Stomach smooth muscle (tissue), 2 donors: ENCODE results near the gene PPP1R37.

ENCODE experiments used
- H3K27ac ChIP-seq: one replicate; pipeline ENCODE4 v1.7.0; 2013; ENCODE audit warnings: mild to moderate bottlenecking, low read length, inconsistent platforms
- H3K27me3 ChIP-seq, 2 donors: one replicate each; pipeline ENCODE4 v1.7.0; 2013; ENCODE audit warnings: low read length in 2 of 2; ENCODE audit not compliant: insufficient read depth in 2 of 2, control insufficient read depth in 1 of 2
- H3K36me3 ChIP-seq, 2 donors: one replicate each; pipeline ENCODE4 v1.7.0; 2013; ENCODE audit warnings: low read length in 2 of 2; ENCODE audit not compliant: control insufficient read depth in 2 of 2, insufficient read depth in 2 of 2
- H3K4me1 ChIP-seq: one replicate; pipeline ENCODE4 v1.7.0; 2013; ENCODE audit warnings: low read length; ENCODE audit not compliant: control insufficient read depth, insufficient read depth
- H3K4me3 ChIP-seq, 2 donors: one replicate each; pipeline ENCODE4 v1.7.0; 2013; ENCODE audit warnings: low read length in 2 of 2
- H3K9ac ChIP-seq, 2 donors: one replicate each; pipeline ENCODE4 v1.7.0; 2013; ENCODE audit warnings: low read length in 2 of 2, mild to moderate bottlenecking in 1 of 2
- H3K9me3 ChIP-seq, 2 donors: one replicate each; pipeline ENCODE4 v1.7.0; 2013; ENCODE audit warnings: low read length in 2 of 2; ENCODE audit not compliant: control insufficient read depth in 2 of 2
- donor health status: healthy.
- donor health status: Pancreatic carcinoma.

PPP1R37 gene

GRCh38 chr19:45175515-45176345 is 82.8 kb downstream of the PPP1R37 start:
- no peak overlapping the region for H3K4me3 ChIP-seq
- no peaks in the 10 kb centered on the region for H3K27me3 ChIP-seq
- peaks cover 29% of the 10 kb centered on the region for H3K4me1 ChIP-seq
- no peaks in the 10 kb centered on the region for H3K9me3 ChIP-seq
- H3K27ac ChIP-seq = no peak overlapping the region
- H3K9ac ChIP-seq = no peak overlapping the region
- no peaks in the 10 kb centered on the region for H3K36me3 ChIP-seq

DNA sequence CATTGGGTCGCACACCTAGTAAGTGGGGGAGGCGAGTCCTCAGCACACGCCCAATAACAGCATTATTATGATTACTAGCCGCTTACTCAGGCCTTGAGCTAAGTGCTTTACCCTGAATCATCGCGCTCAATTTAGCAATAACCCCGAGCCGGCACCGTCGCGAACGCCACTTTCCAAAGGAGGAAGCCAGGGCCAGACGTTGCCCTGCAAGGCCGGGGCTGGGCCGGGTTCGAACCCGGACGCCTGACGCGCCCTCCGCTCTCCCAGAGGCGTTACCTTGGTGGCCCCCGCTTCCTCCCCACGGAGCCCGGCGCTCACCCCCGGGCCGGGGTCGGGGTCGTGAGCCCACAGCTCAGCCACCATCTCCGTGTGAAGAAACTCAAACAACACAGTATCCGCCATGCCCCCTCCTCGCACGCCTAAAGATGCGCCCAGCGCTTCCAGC is 84.9 kb downstream of the PPP1R37 start, which contains the start of gene TRAPPC6A:
TSS of gene TRAPPC6A (minus strand) at position 421 of the 445 bp plus-strand sequence. CDS start at position 402, 19 bp downstream.
- H3K36me3 ChIP-seq = peaks cover 0 to 10% of the 10 kb centered on the region in 2 donors
- H3K4me3 ChIP-seq = peak within 1 kb of the TSS; percentile 98 to 100
- no peaks in the 10 kb centered on the region for H3K9me3 ChIP-seq
- peak within 1 kb of the TSS; percentile 89 for H3K27ac ChIP-seq
- no peaks in the 10 kb centered on the region for H3K27me3 ChIP-seq
- peaks cover 37% of the 10 kb centered on the region for H3K4me1 ChIP-seq
- peak within 1 kb of the TSS; percentile 84 to 89 for H3K9ac ChIP-seq

- Histone ChIP-seq H3K36me3 (peaks cover 0 to 10% of the 10 kb centered on the region in 2 donors), H3K9ac (peak within 1 kb of the TSS; percentile 84 to 89), H3K27me3 (no peaks in the 10 kb centered on the region), H3K4me1 (peaks cover 37% of the 10 kb centered on the region), H3K27ac (peak within 1 kb of the TSS; percentile 89), H3K9me3 (no peaks in the 10 kb centered on the region), H3K4me3 (peak within 1 kb of the TSS; percentile 98 to 100)
Observed at GRCh38 chr19:45178262-45179071, 85.5 kb downstream of the PPP1R37 start, which contains the start of gene BLOC1S3. Gene BLOC1S3 (plus strand): TSS chr19:45178784. CDS start chr19:45179297, 513 bp downstream.

- no peaks in the 10 kb centered on the region for H3K9me3 ChIP-seq
- peak overlapping the region; percentile 98 to 100 for H3K4me3 ChIP-seq
- peaks cover 0 to 10% of the 10 kb centered on the region in 2 donors for H3K36me3 ChIP-seq
- H3K27ac ChIP-seq = peak overlapping the region; percentile 84
- H3K4me1 ChIP-seq = peaks cover 37% of the 10 kb centered on the region
- peak overlapping the region; percentile 84 to 89 for H3K9ac ChIP-seq
- no peaks in the 10 kb centered on the region for H3K27me3 ChIP-seq
Observed at GRCh38 chr19:45179072-45179891, 86.3 kb downstream of the PPP1R37 start.

DNA sequence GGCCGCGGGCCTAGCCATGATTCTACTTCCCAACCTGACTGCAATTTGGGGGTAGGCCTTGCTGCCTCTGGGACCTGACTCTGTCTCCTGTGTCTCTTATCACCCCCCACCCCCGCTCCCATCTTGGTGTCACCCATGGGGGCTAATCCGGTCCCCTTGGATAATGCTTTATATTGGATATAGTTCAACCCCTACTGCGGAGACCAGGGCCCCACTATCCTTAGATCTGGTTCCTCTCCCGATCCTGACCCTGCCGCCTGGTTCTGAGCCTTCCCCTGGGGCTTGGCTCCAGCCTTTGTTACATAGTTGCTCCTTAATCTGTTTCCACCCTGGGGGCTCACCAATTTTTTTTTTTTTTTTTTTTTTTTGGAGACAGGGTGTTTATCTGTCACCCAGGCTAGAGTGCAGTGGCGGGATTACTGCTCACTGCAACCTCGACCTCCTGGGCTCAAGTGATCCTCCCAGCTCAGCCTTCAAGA is 87.0 kb downstream of the PPP1R37 start:
- no peaks in the 10 kb centered on the region for H3K27me3 ChIP-seq
- peak overlapping the region; percentile 18 for H3K27ac ChIP-seq
- H3K4me1 ChIP-seq = peaks cover 37% of the 10 kb centered on the region
- no peaks in the 10 kb centered on the region for H3K9me3 ChIP-seq
- peak overlapping the region; percentile 55 to 100 for H3K4me3 ChIP-seq
- H3K9ac ChIP-seq = peak overlapping the region; percentile 48 to 64
- H3K36me3 ChIP-seq = peaks cover 0 to 10% of the 10 kb centered on the region in 2 donors

DNA sequence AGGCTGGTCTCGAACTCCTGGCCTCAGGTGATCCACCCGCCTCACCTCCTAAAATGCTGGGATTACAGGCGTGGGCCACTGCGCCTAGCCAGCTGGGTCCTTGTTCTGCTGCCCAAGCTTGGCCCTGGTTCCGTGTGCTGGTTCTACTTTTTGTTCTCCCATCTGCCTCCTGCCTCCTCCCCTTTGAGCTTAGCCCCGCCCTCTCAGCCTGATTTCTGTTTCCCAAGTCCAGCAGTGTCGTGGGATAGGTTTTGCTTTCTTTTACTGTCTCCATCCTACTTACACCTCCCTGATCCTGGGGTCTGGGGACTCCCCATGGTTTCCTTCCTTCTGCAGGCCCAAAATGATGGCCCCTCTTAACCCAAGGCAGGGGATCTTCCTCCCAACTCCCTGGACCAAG is 88.0 kb downstream of the PPP1R37 start:
- H3K27me3 ChIP-seq = no peaks in the 10 kb centered on the region
- peak overlapping the region in 1 of 2 donors; percentile 32 for H3K9ac ChIP-seq
- H3K4me1 ChIP-seq = peaks cover 37% of the 10 kb centered on the region
- no peak overlapping the region for H3K27ac ChIP-seq
- H3K9me3 ChIP-seq = no peaks in the 10 kb centered on the region
- H3K4me3 ChIP-seq = no peak overlapping the region
- peaks cover 0 to 10% of the 10 kb centered on the region in 2 donors for H3K36me3 ChIP-seq

GRCh38 chr19:45182758-45183157 is 89.8 kb downstream of the PPP1R37 start:
- H3K4me3 ChIP-seq = no peak overlapping the region
- peaks cover 28% of the 10 kb centered on the region for H3K4me1 ChIP-seq
- no peak overlapping the region for H3K27ac ChIP-seq
- no peaks in the 10 kb centered on the region for H3K27me3 ChIP-seq
- no peak overlapping the region for H3K9ac ChIP-seq
- no peaks in the 10 kb centered on the region for H3K9me3 ChIP-seq
- peaks cover 0 to 10% of the 10 kb centered on the region in 2 donors for H3K36me3 ChIP-seq

GRCh38 chr19:45184115-45184514 is 91.1 kb downstream of the PPP1R37 start:
- Histone ChIP-seq H3K4me1 (peaks cover 23% of the 10 kb centered on the region), H3K36me3 (peaks cover 0 to 10% of the 10 kb centered on the region in 2 donors), H3K9me3 (no peaks in the 10 kb centered on the region), H3K4me3 (no peak overlapping the region), H3K27me3 (no peaks in the 10 kb centered on the region), H3K27ac (no peak overlapping the region), H3K9ac (no peak overlapping the region)

GRCh38 chr19:45186509-45187334 is 93.7 kb downstream of the PPP1R37 start:
- H3K9me3 ChIP-seq = no peaks in the 10 kb centered on the region
- H3K9ac ChIP-seq = no peak overlapping the region
- H3K36me3 ChIP-seq = peaks cover 0 to 2% of the 10 kb centered on the region in 2 donors
- no peaks in the 10 kb centered on the region for H3K27me3 ChIP-seq
- H3K4me1 ChIP-seq = peaks cover under 1% of the 10 kb centered on the region
- H3K4me3 ChIP-seq = no peak overlapping the region
- no peak overlapping the region for H3K27ac ChIP-seq
